ENCODE results near the gene BAHCC1. TPM values are rescaled to one million over a fixed set of nuclear protein-coding genes. Genes with fewer than 3 reads are reported as not detected.

Gene BAHCC1
- total and polyA plus RNA-seq, 9 of the 15 experiments (the other 6 are each of a cell fraction or from before 2014, with no cell fraction given): 0.14 to 26.9 (median 5.0) TPM

DNA sequence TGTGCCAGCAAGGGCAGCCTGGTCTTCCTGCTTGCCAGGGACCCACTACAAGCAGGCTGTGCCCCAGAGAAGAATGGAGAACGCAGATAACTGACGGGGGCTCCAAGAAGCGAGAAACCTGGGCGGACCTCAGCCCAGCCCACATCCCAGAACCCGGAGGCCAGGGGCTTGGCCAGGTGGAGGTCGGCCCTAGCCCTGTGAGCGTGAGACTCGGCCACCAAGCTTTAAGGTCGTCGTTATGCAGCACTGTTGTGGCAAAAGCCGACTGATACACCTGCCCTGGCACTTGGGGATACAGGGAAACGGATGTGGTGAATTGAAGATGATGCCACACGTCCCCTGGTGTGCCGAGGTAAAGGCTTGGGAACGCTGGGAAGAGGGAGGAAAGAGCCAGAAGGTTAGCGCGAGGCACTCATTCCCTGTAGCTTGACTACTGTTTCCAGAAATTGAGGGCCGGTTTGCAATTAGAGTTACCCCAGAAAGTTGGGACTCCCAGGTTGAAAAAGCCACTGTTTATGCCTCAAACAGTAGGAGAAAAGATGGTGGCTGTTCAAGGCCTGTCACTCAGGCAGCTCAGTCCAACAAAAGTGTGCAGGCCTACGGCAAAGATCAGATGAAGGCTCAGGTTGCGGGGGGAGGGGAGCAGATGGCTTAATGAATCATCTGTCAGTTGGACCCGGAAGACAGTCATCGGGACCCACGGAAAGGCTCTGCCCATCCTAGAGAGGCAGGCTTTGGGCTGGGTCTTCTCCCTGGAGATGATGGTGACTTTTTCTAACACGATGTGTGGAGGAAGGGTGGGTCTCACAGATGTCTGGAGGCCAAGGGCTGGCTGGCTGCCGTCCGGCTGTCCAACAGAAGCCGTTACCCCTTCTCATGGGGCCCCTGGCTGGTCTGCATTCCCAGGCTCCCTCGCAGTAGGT is 45.6 kb upstream of the BAHCC1 start (continued):
- TF ChIP-seq, protein P1, sequence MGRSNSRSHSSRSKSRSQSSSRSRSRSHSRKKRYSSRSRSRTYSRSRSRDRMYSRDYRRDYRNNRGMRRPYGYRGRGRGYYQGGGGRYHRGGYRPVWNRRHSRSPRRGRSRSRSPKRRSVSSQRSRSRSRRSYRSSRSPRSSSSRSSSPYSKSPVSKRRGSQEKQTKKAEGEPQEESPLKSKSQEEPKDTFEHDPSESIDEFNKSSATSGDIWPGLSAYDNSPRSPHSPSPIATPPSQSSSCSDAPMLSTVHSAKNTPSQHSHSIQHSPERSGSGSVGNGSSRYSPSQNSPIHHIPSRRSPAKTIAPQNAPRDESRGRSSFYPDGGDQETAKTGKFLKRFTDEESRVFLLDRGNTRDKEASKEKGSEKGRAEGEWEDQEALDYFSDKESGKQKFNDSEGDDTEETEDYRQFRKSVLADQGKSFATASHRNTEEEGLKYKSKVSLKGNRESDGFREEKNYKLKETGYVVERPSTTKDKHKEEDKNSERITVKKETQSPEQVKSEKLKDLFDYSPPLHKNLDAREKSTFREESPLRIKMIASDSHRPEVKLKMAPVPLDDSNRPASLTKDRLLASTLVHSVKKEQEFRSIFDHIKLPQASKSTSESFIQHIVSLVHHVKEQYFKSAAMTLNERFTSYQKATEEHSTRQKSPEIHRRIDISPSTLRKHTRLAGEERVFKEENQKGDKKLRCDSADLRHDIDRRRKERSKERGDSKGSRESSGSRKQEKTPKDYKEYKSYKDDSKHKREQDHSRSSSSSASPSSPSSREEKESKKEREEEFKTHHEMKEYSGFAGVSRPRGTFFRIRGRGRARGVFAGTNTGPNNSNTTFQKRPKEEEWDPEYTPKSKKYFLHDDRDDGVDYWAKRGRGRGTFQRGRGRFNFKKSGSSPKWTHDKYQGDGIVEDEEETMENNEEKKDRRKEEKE (IDR thresholded peaks at IDR 0.05; ENCODE audit: borderline replicate concordance in 1 of 2, control insufficient read depth in 1 of 2, low read depth in 2 of 2, low read length in 1 of 2): peak in 1 of 2 experiments; percentile 94; a peak in 1 of 4 replicates
- TF ChIP-seq HDAC8 (tag; IDR thresholded peaks at IDR 0.05) (no peak), ZNF121 (CRISPR knock-in tag; conservative IDR thresholded peaks at IDR 0.05) (no peak), TSC22D4 (tag; IDR thresholded peaks at IDR 0.05) (no peak), GABPB1 (CRISPR knock-in tag; IDR thresholded peaks at IDR 0.05) (peak; percentile 77), CEBPG (CRISPR knock-in tag; IDR thresholded peaks at IDR 0.05) (no peak), CEBPG (tag; conservative IDR thresholded peaks at IDR 0.05 in 1 of 2, IDR thresholded peaks at IDR 0.05 in 1 of 2) (no peak), ZNF354B (CRISPR knock-in tag; IDR thresholded peaks at IDR 0.05) (peak; percentile 37; the same call in 1 of the 2 replicates), MXI1 (IDR thresholded peaks at IDR 0.05; ENCODE audit: low read depth, low read length) (no peak), MTA3 (IDR thresholded peaks at IDR 0.05; ENCODE audit: borderline replicate concordance) (peak; percentile 86), CAMTA2 (CRISPR knock-in tag; conservative IDR thresholded peaks at IDR 0.05) (no peak), ZNF184 (CRISPR knock-in tag; IDR thresholded peaks at IDR 0.05) (no peak), SAFB (IDR thresholded peaks at IDR 0.05; ENCODE audit: borderline replicate concordance, low read depth, low read length) (no peak), POLR3G (IDR thresholded peaks at IDR 0.05; ENCODE audit: extremely low read depth, insufficient read length, insufficient replicate concordance) (no peak), MTA2 (IDR thresholded peaks at IDR 0.05; ENCODE audit: low read depth) (0 out of 2 replicates have a peak, but pooled peaks have one; percentile 24), FIP1L1 (IDR thresholded peaks at IDR 0.05; ENCODE audit: low read depth, low read length, poor library complexity, severe bottlenecking) (no peak), ZKSCAN8 (CRISPR knock-in tag; IDR thresholded peaks at IDR 0.05) (peak; percentile 53; the same call in 1 of the 2 replicates), SREBF2 (CRISPR knock-in tag; IDR thresholded peaks at IDR 0.05) (no peak), ZNF124 (CRISPR knock-in tag; IDR thresholded peaks at IDR 0.05) (no peak), SP1 (CRISPR knock-in tag; IDR thresholded peaks at IDR 0.05) (peak; percentile 73; the same call in 1 of the 2 replicates), PCBP1 (IDR thresholded peaks at IDR 0.05; ENCODE audit: low read depth, low read length, poor library complexity, severe bottlenecking) (no peak), SMARCC2 (IDR thresholded peaks at IDR 0.05; ENCODE audit: low read depth) (peak; percentile 17; the same call in 1 of the 2 replicates), ZKSCAN3 (CRISPR knock-in tag; IDR thresholded peaks at IDR 0.05) (no peak)
- TF ChIP-seq, protein P2, sequence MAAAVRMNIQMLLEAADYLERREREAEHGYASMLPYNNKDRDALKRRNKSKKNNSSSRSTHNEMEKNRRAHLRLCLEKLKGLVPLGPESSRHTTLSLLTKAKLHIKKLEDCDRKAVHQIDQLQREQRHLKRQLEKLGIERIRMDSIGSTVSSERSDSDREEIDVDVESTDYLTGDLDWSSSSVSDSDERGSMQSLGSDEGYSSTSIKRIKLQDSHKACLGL (CRISPR knock-in tag; IDR thresholded peaks at IDR 0.05; ENCODE audit: borderline replicate concordance, poor library complexity, severe bottlenecking): no peak
